Ovary (tissue), 10 donors: ENCODE data around the gene STK24. TPM values are rescaled to one million over a fixed set of nuclear protein-coding genes. Genes with fewer than 3 reads are reported as not detected.
"Not testable (repeated sequence)": the region's sequence is repeated elsewhere in the genome, so short reads cannot be mapped to it uniquely, and the experiment has no call there.

Experiments used
- DNase-seq, 5 donors: peaks; one replicate each; pipeline ENCODE4 v3.0.0-alpha.2; 2019 to 2020
- H3K27ac ChIP-seq, 2 donors: fragments of 200-600 bp; one replicate each; pipeline versions ENCODE4 v1.5.1 to v1.8.0; 2019 to 2022
- H3K27me3 ChIP-seq: fragments of 200-600 bp; one replicate; pipeline ENCODE4 v1.8.0; 2022
- H3K36me3 ChIP-seq: fragments of 200-600 bp; sonication (generic); one replicate; pipeline ENCODE4 v1.5.1; 2019
- H3K4me1 ChIP-seq: one replicate; pipeline ENCODE4 v1.8.1; 2013; ENCODE audit warnings: mild to moderate bottlenecking, moderate library complexity; ENCODE audit not compliant: insufficient read depth
- H3K4me3 ChIP-seq: fragments of 200-600 bp; sonication (generic); one replicate; pipeline ENCODE4 v1.5.1; 2017
- H3K9me3 ChIP-seq, 2 donors: fragments of 200-600 bp in 1 of 2; sonication (generic) in 1 of 2; one replicate each; pipeline versions ENCODE4 v1.5.1 to v1.8.1; 2013 to 2019; ENCODE audit warnings: mild to moderate bottlenecking in 1 of 2, moderate library complexity in 1 of 2
- EP300 ChIP-seq: sonication (generic); formaldehyde crosslinking; IDR thresholded peaks from one replicate; pipeline ENCODE4 v1.6.1; 2017; ENCODE audit warnings: antibody characterized with exemption
- POLR2A ChIP-seq: fragments of 450-650 bp; IDR thresholded peaks from one replicate; pipeline ENCODE4 v1.6.1; 2017; ENCODE audit warnings: antibody characterized with exemption, mild to moderate bottlenecking, moderate library complexity
- WGBS, 3 donors: extraction: QIAGEN DNeasy Blood & Tissue Kit in 1 of 3; methylation state at CpG; one replicate each; pipeline versions ENCODE4 v1.1.5 to v1.1.7; 2013 to 2017; 5-methylcytosine and 5-hydroxymethylcytosine counted together
- intact Hi-C, 4 donors: fragments of 100-400 bp; cut with DNase I; formaldehyde crosslinking; loops; one replicate each; pipeline versions ENCODE4 v1.11.0 to v1.15.1; 2022 to 2023
- long read RNA-seq, 3 donors: library from polyadenylated mRNA in 2 of 3; unstranded in 2 of 3; transcript quantifications; one replicate each; pipeline ENCODE4 v2.0.0 and lab custom pipeline, GENCODE V29; 2021 to 2026
- polyA plus RNA-seq, 2 donors: library from polyadenylated mRNA; stranded (reverse); fragments of 200-250 nt in 1 of 2; fragments of 350-450 nt in 1 of 2; fragmentation: Illumina TruSeq in 1 of 2; extraction: RNeasy Lipid Tissue Mini Kit (QIAGEN cat#74804) in 1 of 2; gene quantifications; one replicate each; pipeline ENCODE4 v1.2.3, GENCODE V29; 2013 to 2014
- total RNA-seq, 7 donors: library from RNA; depleted of rRNA in 2 of 7; stranded (reverse); fragments of >200 nt in 2 of 7; fragmentation: NEBNext Ultra II Directional in 3 of 7; extraction: Animal tissue kit (Norgen Biotek cat#: 25700) in 3 of 7; gene quantifications; one replicate each; pipeline versions ENCODE4 v1.1.0 to v1.2.4, GENCODE V29; 2016 to 2023
- TF ChIP-seq, protein P1 (sequence below), 3 donors: fragments of 450-650 bp in 2 of 3; fragments of 200-600 bp in 1 of 3; IDR thresholded peaks; one replicate each; pipeline versions ENCODE4 v1.5.1 to v1.8.0; 2016 to 2022; ENCODE audit warnings: antibody characterized with exemption in 3 of 3, mild to moderate bottlenecking in 1 of 3
- donor health status: DM: no; HTN: no; CAD: no; lungs with moderate emphysema.
- donor health status: DM: no; HTN: no; CAD: no.
- donor health status: Bipolar disorder and iron deficiency.
- donor health status: DM: yes; HTN: yes; CAD: no.
- donor health status: DM: no; HTN: no; CAD: no.
- donor health status: DM: yes; HTN: yes; CAD: no.

STK24 gene
- total RNA-seq (10 to 100 TPM; 34.0 to 73.1 (median 60.6) TPM), polyA plus RNA-seq (100 to 1,000 TPM in 1 of 2 donors, 10 to 100 TPM in 1; 46.4 to 153 TPM)
- long read RNA-seq, donor 1, partial matches to known transcripts, result 11 of 19 reads
- long read RNA-seq, donor 1, other reads (novel, unspliced or antisense), result 8 of 19 reads
- long read RNA-seq, donor 2, full-length matches to known transcripts, result 37 of 46 reads
- long read RNA-seq, donor 2, partial matches to known transcripts, result 9 of 46 reads
- long read RNA-seq, donor 2, other reads (novel, unspliced or antisense), result 0 of 46 reads
- long read RNA-seq, donor 3, full-length matches to known transcripts, result 71 of 81 reads
- long read RNA-seq, donor 3, partial matches to known transcripts, result 2 of 81 reads
- long read RNA-seq, donor 3, other reads (novel, unspliced or antisense), result 8 of 81 reads

DNA sequence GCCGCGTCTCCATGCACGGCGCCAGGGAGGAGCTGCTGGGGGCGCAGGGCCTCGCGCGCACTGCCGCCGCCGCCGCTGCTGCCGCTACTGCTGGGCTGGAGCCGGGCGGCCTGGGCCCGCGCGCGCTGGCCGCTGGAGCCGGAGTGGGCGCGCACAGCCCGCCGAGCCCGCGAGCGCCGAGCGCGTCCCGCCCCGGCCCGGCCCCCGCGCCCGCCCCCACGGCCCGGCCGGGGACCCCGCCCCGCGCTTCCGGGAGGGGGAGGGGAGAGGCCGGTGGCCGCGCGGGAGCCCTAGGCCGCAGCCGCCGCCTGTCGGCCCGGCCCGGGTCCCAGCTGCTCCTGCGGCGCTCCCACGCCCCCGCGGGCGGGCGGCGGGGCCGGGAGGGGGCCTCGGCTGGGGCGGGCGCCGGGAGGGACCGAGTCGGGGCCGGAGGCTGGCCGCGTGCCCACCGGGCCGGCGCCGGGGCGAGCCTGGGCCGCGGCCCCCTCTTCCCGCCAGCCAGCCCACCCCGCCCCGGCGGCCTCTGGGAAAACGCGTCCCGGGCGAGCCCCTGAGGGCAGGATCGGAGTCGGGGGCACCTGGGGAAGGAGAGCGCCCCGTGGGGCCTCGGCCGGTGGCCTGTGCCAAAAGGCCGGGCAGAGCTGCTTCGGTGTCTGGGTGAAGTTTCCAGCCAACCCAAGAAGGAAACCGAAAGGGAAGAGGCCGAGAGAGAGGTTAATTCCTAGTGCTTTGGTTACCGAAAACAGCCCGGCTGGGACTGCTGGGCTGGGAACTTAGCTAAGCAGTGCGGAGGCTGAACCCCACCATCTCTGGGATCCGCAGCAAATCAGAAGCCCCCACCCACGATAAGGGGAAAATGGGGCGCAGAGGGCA, at the start of gene STK24:
Gene STK24, minus strand, starts transcription at position 145 of the 873 bp plus-strand sequence. CDS start 321 bp downstream, outside the sequence.
- intact Hi-C loops, result loop anchor here (5.0 to 10.0 kb wide), 7 partner anchors 70 to 1510 kb away; partner anchors contain the start of gene PCCA (in 1 of the 4)

DNA sequence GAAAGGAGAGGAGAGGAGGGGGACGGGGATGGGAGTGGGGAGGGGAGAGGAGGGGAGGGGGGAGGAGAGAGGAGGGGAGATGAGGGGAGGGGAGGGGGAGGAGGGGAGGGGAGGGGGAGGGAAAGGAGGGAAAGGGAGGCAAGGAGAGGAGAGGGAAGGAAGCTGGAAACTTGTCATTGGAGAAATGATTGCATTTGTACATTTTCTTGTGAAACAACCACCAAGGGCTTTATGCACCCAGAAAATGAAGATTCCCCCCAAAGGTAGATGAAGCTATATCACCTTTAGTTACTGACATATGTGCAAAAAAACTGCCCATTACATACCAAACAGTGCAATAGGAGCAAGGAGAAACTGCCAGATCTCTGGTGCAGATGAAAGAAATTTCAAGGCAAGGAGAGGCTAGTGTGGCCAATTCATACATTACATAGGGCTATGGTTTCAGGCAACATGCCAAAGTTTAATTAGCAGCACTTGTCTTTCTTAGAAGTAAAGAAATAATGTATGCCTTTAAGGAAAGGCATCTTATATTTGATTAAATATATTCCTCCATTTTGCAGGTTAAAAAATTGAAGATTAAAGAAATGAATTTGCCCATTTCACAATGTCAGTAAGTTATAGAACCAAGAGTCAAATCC, 49.5 kb upstream of the STK24 start:
- Histone ChIP-seq H3K27me3 (no peaks in the 10 kb centered on the region), H3K4me1 (no peaks in the 10 kb centered on the region), H3K4me3 (no peak overlapping the region), H3K27ac (no peak overlapping the region), H3K9me3 (no peaks in the 10 kb centered on the region), H3K36me3 (no peaks in the 10 kb centered on the region)
- no peak for TF ChIP-seq POLR2A
- TF ChIP-seq, protein P1, sequence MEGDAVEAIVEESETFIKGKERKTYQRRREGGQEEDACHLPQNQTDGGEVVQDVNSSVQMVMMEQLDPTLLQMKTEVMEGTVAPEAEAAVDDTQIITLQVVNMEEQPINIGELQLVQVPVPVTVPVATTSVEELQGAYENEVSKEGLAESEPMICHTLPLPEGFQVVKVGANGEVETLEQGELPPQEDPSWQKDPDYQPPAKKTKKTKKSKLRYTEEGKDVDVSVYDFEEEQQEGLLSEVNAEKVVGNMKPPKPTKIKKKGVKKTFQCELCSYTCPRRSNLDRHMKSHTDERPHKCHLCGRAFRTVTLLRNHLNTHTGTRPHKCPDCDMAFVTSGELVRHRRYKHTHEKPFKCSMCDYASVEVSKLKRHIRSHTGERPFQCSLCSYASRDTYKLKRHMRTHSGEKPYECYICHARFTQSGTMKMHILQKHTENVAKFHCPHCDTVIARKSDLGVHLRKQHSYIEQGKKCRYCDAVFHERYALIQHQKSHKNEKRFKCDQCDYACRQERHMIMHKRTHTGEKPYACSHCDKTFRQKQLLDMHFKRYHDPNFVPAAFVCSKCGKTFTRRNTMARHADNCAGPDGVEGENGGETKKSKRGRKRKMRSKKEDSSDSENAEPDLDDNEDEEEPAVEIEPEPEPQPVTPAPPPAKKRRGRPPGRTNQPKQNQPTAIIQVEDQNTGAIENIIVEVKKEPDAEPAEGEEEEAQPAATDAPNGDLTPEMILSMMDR (IDR thresholded peaks at IDR 0.05), result no peak
- TF ChIP-seq EP300, result no peak
- intact Hi-C loops, result no loop called here
- WGBS, 3 donors, result 50% methylated on average over 1 of the region's 1 CpG; no CpG with 5 or more reads in 2 of the 3 donors
- DNase-seq, result no peak

More for the DNA sequence above, at the start of gene STK24:
- peaks cover 4% of the 10 kb centered on the region for H3K4me1 ChIP-seq
- peak; percentile 69 to 85 (median 81) for DNase-seq
- no peaks in the 10 kb centered on the region for H3K9me3 ChIP-seq
- peak within 1 kb of the TSS; percentile 99 for H3K4me3 ChIP-seq
- peak within 1 kb of the TSS; percentile 94 to 97 for H3K27ac ChIP-seq
- no peaks in the 10 kb centered on the region for H3K27me3 ChIP-seq
- no peaks in the 10 kb centered on the region for H3K36me3 ChIP-seq
- no peak for TF ChIP-seq EP300
- no peak for TF ChIP-seq POLR2A
- TF ChIP-seq, protein P1 (IDR thresholded peaks at IDR 0.05), result no peak
- WGBS, 3 donors, result 0 to 1% (median 0%) methylated on average over 18 to 103 of the region's 103 CpGs

DNA sequence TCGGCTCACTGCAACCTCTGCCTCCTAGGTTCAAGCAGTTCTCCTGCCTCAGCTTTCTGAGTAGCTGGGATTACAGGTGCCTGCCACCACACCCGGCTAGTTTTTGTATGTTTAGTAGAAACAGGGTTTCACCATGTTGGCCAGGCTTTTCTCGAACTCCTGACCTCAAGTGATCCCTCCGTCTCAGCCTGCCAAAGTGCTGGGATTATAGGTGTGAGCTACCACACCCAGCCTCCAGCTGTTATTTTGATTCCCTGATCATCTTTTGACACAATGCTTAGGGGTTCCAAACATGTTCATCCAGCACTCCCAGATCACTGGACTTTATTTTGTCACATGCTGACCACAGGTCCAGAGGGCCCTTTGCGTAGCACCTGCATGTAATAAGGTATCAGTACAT, 47.7 kb upstream of the STK24 start:
- 90 to 92% (median 92%) methylated on average over 5 of the region's 5 CpGs for WGBS, 3 donors
- DNase-seq, H3K4me1 ChIP-seq, H3K9me3 ChIP-seq, H3K4me3 ChIP-seq, H3K36me3 ChIP-seq, H3K27ac ChIP-seq, intact Hi-C loops, H3K27me3 ChIP-seq: not testable (repeated sequence)

DNA sequence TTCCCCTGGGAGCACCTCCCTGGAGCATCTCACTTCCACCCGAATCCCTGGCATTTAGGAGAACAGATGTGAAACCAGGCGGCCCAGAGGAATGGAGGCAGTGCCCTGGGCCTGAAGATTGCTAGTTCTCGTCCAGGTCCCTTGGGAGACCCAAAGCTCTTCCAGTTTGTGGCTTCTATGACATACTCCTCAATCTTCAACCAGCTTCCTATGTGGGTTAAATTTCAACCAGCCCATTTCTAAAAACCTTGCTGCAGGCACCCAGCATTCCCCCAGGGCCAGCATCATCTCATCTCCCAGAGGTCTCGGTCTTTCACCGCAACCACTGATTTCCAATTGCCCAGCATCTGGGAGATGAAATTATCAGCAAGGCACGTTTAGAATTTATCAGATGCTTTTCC, 46.0 kb upstream of the STK24 start:
- H3K27ac ChIP-seq, result no peak overlapping the region
- WGBS, 3 donors, result 63 to 79% (median 72%) methylated on average over 6 of the region's 6 CpGs
- H3K4me3 ChIP-seq, result no peak overlapping the region
- TF ChIP-seq, protein P1 (IDR thresholded peaks at IDR 0.05), result no peak
- TF ChIP-seq EP300, result no peak
- no peak for TF ChIP-seq POLR2A
- H3K36me3 ChIP-seq, result no peaks in the 10 kb centered on the region
- no peak for DNase-seq
- no peaks in the 10 kb centered on the region for H3K9me3 ChIP-seq
- no peaks in the 10 kb centered on the region for H3K4me1 ChIP-seq
- no peaks in the 10 kb centered on the region for H3K27me3 ChIP-seq
- intact Hi-C loops, result no loop called here
